Neutrophil (primary cell): ENCODE data around the gene TCOF1.

Experiments
- H3K27ac ChIP-seq: fragments of 200-600 bp; sonication (generic); 2 replicates; pipeline ENCODE4 v1.5.1; 2016; ENCODE audit warnings: mild to moderate bottlenecking, moderate library complexity
- H3K27me3 ChIP-seq: fragments of 200-600 bp; sonication (generic); 2 replicates; pipeline ENCODE4 v1.6.0; 2016; ENCODE audit warnings: mild to moderate bottlenecking
- H3K36me3 ChIP-seq: fragments of 200-600 bp; sonication (generic); 2 replicates; pipeline ENCODE4 v1.5.1; 2017
- H3K4me1 ChIP-seq, 2 experiments: fragments of 200-600 bp in 1 of 2; sonication (generic) in 1 of 2; 1 replicate in 1 of 2; 2 replicates in 1 of 2; pipeline versions ENCODE4 v1.5.1 to v1.6.1; 2013 to 2016; ENCODE audit warnings: low read depth in 1 of 2, low read length in 1 of 2, mild to moderate bottlenecking in 1 of 2, moderate library complexity in 1 of 2; ENCODE audit not compliant: control insufficient read depth in 1 of 2, insufficient read depth in 1 of 2
- H3K4me3 ChIP-seq, 2 experiments: fragments of 200-600 bp in 1 of 2; sonication (generic) in 1 of 2; 1 replicate in 1 of 2; 2 replicates in 1 of 2; pipeline ENCODE4 v1.5.1; 2013 to 2016; ENCODE audit warnings: low read depth in 1 of 2, low read length in 1 of 2, mild to moderate bottlenecking in 1 of 2, moderate library complexity in 1 of 2
- H3K9me3 ChIP-seq: fragments of 200-600 bp; sonication (generic); 2 replicates; pipeline ENCODE4 v1.5.1; 2016
- TF ChIP-seq, protein P1 (sequence below): fragments of 200-600 bp; sonication (generic); IDR thresholded peaks from 2 replicates; pipeline ENCODE4 v1.5.1; 2016; ENCODE audit warnings: antibody characterized with exemption

The TCOF1 gene

DNA sequence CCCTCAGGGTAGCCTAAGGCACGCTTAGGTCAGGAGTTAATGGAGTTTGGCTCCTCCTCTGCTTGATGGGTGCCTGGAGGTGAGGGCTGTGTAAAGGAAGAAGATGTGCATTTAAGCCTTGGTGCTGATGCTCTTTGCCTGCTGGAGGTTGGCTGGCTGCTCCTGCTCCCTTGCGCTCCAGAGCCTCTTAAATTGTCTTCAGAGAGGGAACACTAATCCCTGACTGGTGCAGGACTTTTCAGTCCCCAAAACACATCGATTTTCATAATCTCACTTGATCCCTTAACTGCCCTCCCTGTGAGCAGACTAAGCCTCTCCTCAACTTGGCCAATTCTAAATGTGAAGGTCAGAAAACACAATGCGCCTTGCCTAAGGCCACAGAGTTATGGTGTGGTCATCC is 16.2 kb upstream of the TCOF1 start:
- Histone ChIP-seq H3K4me1 (no peaks in the 10 kb centered on the region), H3K4me3 (no peak overlapping the region), H3K27ac (no peak overlapping the region), H3K9me3 (no peaks in the 10 kb centered on the region), H3K27me3 (no peaks in the 10 kb centered on the region), H3K36me3 (no peaks in the 10 kb centered on the region)
- TF ChIP-seq, protein P1, sequence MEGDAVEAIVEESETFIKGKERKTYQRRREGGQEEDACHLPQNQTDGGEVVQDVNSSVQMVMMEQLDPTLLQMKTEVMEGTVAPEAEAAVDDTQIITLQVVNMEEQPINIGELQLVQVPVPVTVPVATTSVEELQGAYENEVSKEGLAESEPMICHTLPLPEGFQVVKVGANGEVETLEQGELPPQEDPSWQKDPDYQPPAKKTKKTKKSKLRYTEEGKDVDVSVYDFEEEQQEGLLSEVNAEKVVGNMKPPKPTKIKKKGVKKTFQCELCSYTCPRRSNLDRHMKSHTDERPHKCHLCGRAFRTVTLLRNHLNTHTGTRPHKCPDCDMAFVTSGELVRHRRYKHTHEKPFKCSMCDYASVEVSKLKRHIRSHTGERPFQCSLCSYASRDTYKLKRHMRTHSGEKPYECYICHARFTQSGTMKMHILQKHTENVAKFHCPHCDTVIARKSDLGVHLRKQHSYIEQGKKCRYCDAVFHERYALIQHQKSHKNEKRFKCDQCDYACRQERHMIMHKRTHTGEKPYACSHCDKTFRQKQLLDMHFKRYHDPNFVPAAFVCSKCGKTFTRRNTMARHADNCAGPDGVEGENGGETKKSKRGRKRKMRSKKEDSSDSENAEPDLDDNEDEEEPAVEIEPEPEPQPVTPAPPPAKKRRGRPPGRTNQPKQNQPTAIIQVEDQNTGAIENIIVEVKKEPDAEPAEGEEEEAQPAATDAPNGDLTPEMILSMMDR = no peak

DNA sequence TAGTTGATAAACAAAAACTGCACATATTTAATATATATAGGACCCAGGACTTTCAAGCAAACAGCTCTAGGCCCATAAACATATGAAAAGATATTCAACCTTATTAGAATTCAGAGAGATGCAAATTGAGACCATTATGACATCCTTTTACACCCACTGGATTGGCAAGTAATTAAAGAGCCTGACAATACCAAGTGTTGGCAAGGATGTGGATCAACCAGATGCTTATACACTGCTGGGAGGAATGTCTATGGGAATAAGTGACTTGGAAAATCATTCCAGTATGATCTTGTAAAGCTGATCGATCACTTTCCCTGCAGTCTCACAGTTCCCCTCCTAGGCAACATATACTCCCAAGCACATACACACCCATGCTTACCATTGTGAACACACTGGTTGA is 15.5 kb upstream of the TCOF1 start:
- Histone ChIP-seq H3K9me3 (no peaks in the 10 kb centered on the region), H3K4me1 (no peaks in the 10 kb centered on the region), H3K27ac (no peak overlapping the region), H3K36me3 (no peaks in the 10 kb centered on the region), H3K27me3 (no peaks in the 10 kb centered on the region), H3K4me3 (no peak overlapping the region)
- TF ChIP-seq, protein P1 = no peak

DNA sequence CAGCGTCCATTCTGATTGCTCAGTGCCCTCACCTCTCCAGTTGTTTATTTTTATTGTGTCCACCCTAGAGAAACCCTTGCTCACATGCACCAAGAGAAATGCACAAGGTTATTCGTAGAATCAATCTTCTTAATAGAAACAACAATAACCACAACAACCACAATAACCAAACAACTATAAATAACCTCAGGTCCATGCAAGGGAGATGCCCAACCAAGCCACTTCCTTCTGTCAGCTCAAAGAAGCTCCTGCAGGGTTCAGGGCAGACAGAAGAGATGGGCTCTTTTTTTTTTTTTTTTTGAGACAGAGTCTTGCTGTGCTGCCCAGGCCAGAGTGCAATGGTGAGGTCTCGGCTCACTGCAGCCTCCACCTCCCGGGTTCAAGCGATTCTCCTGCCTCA is 14.9 kb upstream of the TCOF1 start:
- TF ChIP-seq, protein P1 = no peak
- Histone ChIP-seq H3K9me3 (no peaks in the 10 kb centered on the region), H3K36me3 (no peaks in the 10 kb centered on the region), H3K4me3 (no peak overlapping the region), H3K4me1 (no peaks in the 10 kb centered on the region), H3K27ac (no peak overlapping the region), H3K27me3 (no peaks in the 10 kb centered on the region)

DNA sequence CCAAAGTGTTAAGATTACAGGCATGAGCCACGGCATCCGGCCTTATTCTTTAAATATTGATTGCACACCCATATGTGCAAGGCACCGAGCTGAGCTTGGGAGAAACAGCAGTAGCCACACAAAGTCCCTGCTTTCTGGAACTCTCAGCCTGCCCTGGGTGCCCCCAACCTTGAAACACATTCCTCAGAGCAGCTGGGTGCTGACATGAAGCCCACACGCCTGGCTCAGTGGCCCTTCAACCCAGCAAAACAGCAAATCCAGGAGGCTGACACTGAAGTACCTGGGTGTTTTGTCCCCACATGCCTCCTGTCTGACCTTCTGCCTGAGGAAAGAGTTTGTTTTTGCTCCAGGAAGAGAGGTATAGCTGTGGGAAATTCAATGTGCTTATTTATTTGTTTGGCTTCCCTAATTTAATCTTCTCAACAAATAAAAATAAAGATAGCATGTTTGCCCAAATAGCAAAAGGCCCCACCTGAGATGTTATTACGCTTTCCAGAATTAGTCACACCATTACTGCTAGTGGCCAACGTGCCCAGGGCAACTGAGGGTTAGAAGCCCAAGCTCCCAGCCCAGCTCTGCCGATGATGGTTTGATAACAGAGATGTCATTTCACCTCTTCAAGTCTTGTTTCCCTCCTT is 13.4 kb upstream of the TCOF1 start:
- TF ChIP-seq, protein P1 = no peak
- no peak overlapping the region for H3K4me3 ChIP-seq

DNA sequence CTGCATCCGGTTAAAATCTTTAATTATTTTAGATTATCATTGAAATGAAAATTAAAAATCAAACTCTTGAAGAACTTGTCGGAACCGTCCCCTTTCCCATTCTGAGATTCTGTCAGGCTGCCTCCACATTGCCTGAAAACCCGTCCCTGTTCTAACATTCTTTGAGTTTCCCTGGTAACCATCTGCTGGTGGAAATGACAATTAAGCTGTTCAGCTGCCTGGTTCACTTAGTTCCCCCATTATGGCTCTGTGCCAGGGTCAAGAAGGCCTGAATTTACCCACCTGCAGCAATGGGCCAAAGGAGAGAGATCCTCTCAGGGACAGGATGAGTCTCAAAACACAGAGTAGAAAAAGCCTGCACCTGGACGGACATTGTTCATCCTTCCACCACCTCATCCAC is 11.8 kb upstream of the TCOF1 start:
- TF ChIP-seq, protein P1 = no peak
- Histone ChIP-seq H3K4me1 (peaks cover 3 to 4% of the 10 kb centered on the region in 2 experiments), H3K4me3 (no peak overlapping the region), H3K27me3 (no peaks in the 10 kb centered on the region), H3K9me3 (no peaks in the 10 kb centered on the region), H3K36me3 (no peaks in the 10 kb centered on the region), H3K27ac (no peak overlapping the region)

More for the DNA sequence above, 13.4 kb upstream of the TCOF1 start:
- no peak overlapping the region for H3K27ac ChIP-seq
- H3K27me3 ChIP-seq = no peaks in the 10 kb centered on the region
- no peaks in the 10 kb centered on the region for H3K9me3 ChIP-seq
- no peaks in the 10 kb centered on the region for H3K36me3 ChIP-seq
- no peaks in the 10 kb centered on the region for H3K4me1 ChIP-seq

DNA sequence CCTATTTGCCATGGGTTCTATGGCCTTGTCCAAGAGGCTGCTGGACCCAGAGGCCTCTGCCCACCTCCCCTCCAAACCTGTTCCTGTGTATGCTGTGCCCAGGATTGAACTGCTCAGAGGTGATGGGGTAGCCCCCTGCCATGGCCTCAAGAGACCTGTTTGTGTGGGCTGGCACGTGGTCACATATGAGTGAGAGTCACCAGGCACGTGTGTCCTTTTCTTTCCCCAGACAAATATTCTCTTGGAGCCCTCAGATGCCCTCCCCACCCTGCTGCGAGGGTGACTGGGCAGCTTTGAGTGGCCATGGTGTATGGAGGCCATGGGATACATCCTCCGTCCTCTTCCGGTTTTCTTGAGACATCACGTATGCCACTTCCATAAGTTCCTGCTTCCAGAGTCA is 10.9 kb upstream of the TCOF1 start:
- no peaks in the 10 kb centered on the region for H3K36me3 ChIP-seq
- TF ChIP-seq, protein P1 = no peak
- H3K9me3 ChIP-seq = no peaks in the 10 kb centered on the region
- H3K4me1 ChIP-seq = peaks cover 12 to 13% of the 10 kb centered on the region in 2 experiments
- no peak overlapping the region for H3K4me3 ChIP-seq
- H3K27ac ChIP-seq = no peak overlapping the region
- H3K27me3 ChIP-seq = no peaks in the 10 kb centered on the region
